ENCODE results near the gene PPP1R3C.

PPP1R3C gene

GRCh38 chr10:91610919-91611318, 22.0 kb downstream of the PPP1R3C start:
- Histone ChIP-seq H3K4me1 (ENCODE audit: control insufficient read depth, low read length) (no peaks in the 10 kb centered on the region), H4K20me1 (ENCODE audit: control insufficient read depth, insufficient read depth, low read depth, low read length) (no peaks in the 10 kb centered on the region), H3K4me2 (ENCODE audit: low read length) (no peak overlapping the region), H3K4me3 (ENCODE audit: low read length) (no peak overlapping the region), H3K9me2 (replicated peaks; ENCODE audit: control insufficient read depth, low read length) (no peaks in the 10 kb centered on the region), H3K27ac (ENCODE audit: low read depth, low read length) (no peak overlapping the region), H3K79me2 (ENCODE audit: control insufficient read depth, low read length) (no peaks in the 10 kb centered on the region), H3K27me3 (ENCODE audit: control insufficient read depth, low read length) (no peaks in the 10 kb centered on the region), H3K9me3 (ENCODE audit: control insufficient read depth, insufficient read depth, low read length) (no peaks in the 10 kb centered on the region), H3F3A (ENCODE audit: control insufficient read depth, insufficient read depth) (no peaks in the 10 kb centered on the region), H3K36me3 (ENCODE audit: control insufficient read depth, low read length) (no peaks in the 10 kb centered on the region)
- TF ChIP-seq EZH2phosphoT487 (IDR thresholded peaks at IDR 0.05; ENCODE audit: borderline replicate concordance, low read length) (no peak), CTCF (IDR thresholded peaks at IDR 0.05; ENCODE audit: low read depth, low read length, poor library complexity, severe bottlenecking) (no peak)

GRCh38 chr10:91610444-91610843, 22.4 kb downstream of the PPP1R3C start:
- Histone ChIP-seq H3K79me2 (ENCODE audit: control insufficient read depth, low read length) (no peaks in the 10 kb centered on the region), H3K4me2 (ENCODE audit: low read length) (no peak overlapping the region), H3K4me3 (ENCODE audit: low read length) (no peak overlapping the region), H3K4me1 (ENCODE audit: control insufficient read depth, low read length) (no peaks in the 10 kb centered on the region), H3K27ac (ENCODE audit: low read depth, low read length) (no peak overlapping the region), H3F3A (ENCODE audit: control insufficient read depth, insufficient read depth) (no peaks in the 10 kb centered on the region), H3K9me2 (replicated peaks; ENCODE audit: control insufficient read depth, low read length) (no peaks in the 10 kb centered on the region), H3K9me3 (ENCODE audit: control insufficient read depth, insufficient read depth, low read length) (no peaks in the 10 kb centered on the region), H4K20me1 (ENCODE audit: control insufficient read depth, insufficient read depth, low read depth, low read length) (no peaks in the 10 kb centered on the region), H3K36me3 (ENCODE audit: control insufficient read depth, low read length) (no peaks in the 10 kb centered on the region), H3K27me3 (ENCODE audit: control insufficient read depth, low read length) (no peaks in the 10 kb centered on the region)
- TF ChIP-seq CTCF (IDR thresholded peaks at IDR 0.05; ENCODE audit: low read depth, low read length, poor library complexity, severe bottlenecking) (no peak), EZH2phosphoT487 (IDR thresholded peaks at IDR 0.05; ENCODE audit: borderline replicate concordance, low read length) (no peak)

- H3K36me3 ChIP-seq (ENCODE audit: control insufficient read depth, low read length) = no peaks in the 10 kb centered on the region
- H4K20me1 ChIP-seq (ENCODE audit: control insufficient read depth, insufficient read depth, low read depth, low read length) = no peaks in the 10 kb centered on the region
- no peaks in the 10 kb centered on the region for H3K27me3 ChIP-seq (ENCODE audit: control insufficient read depth, low read length)
- H3K9me3 ChIP-seq (ENCODE audit: control insufficient read depth, insufficient read depth, low read length) = no peaks in the 10 kb centered on the region
- H3K27ac ChIP-seq (ENCODE audit: low read depth, low read length) = no peak overlapping the region
- H3K4me3 ChIP-seq (ENCODE audit: low read length) = no peak overlapping the region
- H3K4me1 ChIP-seq (ENCODE audit: control insufficient read depth, low read length) = no peaks in the 10 kb centered on the region
- H3F3A ChIP-seq (ENCODE audit: control insufficient read depth, insufficient read depth) = no peaks in the 10 kb centered on the region
- no peaks in the 10 kb centered on the region for H3K9me2 ChIP-seq (replicated peaks; ENCODE audit: control insufficient read depth, low read length)
- no peaks in the 10 kb centered on the region for H3K79me2 ChIP-seq (ENCODE audit: control insufficient read depth, low read length)
- H3K4me2 ChIP-seq (ENCODE audit: low read length) = no peak overlapping the region
- TF ChIP-seq EZH2phosphoT487 (IDR thresholded peaks at IDR 0.05; ENCODE audit: borderline replicate concordance, low read length) (no peak), CTCF (IDR thresholded peaks at IDR 0.05; ENCODE audit: low read depth, low read length, poor library complexity, severe bottlenecking) (no peak)
Observed at GRCh38 chr10:91607646-91608403, 25.0 kb downstream of the PPP1R3C start.

Measured in DOHH2 (cell line).